Endothelial cell of umbilical vein (primary cell): ENCODE results near the gene MEA1. TPM values are rescaled to one million over a fixed set of nuclear protein-coding genes. Genes with fewer than 3 reads are reported as not detected.

Experiments
- BruUV-seq: library from RNA; stranded (reverse); fragments of 400-500 nt; replicated peaks from 2 replicates; lab custom pipeline; 2021; lab: Mats Ljungman, UMichigan
- CTCF ChIA-PET: fragments of 300-600, 350-600 bp; sonication (Branson Sonifier 250); formaldehyde crosslinking; loops from one replicate; lab custom pipeline; 2021; ENCODE audit warnings: antibody characterized with exemption, inconsistent platforms; lab: Charles Lee
- POLR2A ChIA-PET: fragments of 300-600, 350-600 bp; sonication (Branson Sonifier 250); formaldehyde crosslinking; loops from one replicate; lab custom pipeline; 2021; ENCODE audit warnings: antibody characterized with exemption, inconsistent platforms; lab: Charles Lee
- DNase-seq: peaks from one replicate; pipeline ENCODE4 v3.0.0-alpha.2; 2011; ENCODE audit warnings: low read depth, low spot score
- FAIRE-seq: peaks from 2 replicates; lab custom pipeline; 2011; peaks lifted over from hg19 to GRCh38; lab: Jason Lieb, UNC
- H2AFZ ChIP-seq: 2 replicates; pipeline ENCODE4 v1.6.0; 2012; ENCODE audit warnings: low read depth, low read length, control low read depth, inconsistent platforms
- H3K27ac ChIP-seq: 2 replicates; pipeline ENCODE4 v1.5.1; 2011; ENCODE audit warnings: low read depth, mild to moderate bottlenecking, control low read depth, low read length, moderate library complexity; ENCODE audit not compliant: insufficient read depth
- H3K27me3 ChIP-seq, 2 experiments: 2 replicates each; pipeline versions ENCODE4 v1.6.0 to v1.6.1; 2011; ENCODE audit warnings: low read length in 2 of 2, mixed read lengths in 1 of 2; ENCODE audit not compliant: control insufficient read depth in 2 of 2, insufficient read depth in 2 of 2
- H3K36me3 ChIP-seq, 2 experiments: 2 replicates in 1 of 2; 3 replicates in 1 of 2; pipeline ENCODE4 v1.5.1; 2011; ENCODE audit warnings: low read length in 2 of 2, mild to moderate bottlenecking in 1 of 2, moderate library complexity in 1 of 2; ENCODE audit not compliant: control insufficient read depth in 2 of 2, insufficient read depth in 2 of 2; ENCODE audit errors: extremely low read depth in 1 of 2
- H3K4me1 ChIP-seq: 3 replicates; pipeline ENCODE4 v1.5.1; 2011; ENCODE audit warnings: mild to moderate bottlenecking, low read length; ENCODE audit not compliant: control insufficient read depth, insufficient read depth; ENCODE audit errors: extremely low read depth
- H3K4me2 ChIP-seq: 2 replicates; pipeline ENCODE4 v1.6.1; 2011; ENCODE audit warnings: low read length, control low read depth, mixed read lengths; ENCODE audit not compliant: insufficient read depth
- H3K4me3 ChIP-seq, 3 experiments: fragments of 200-600 bp in 1 of 3; sonication (generic), shearing (Covaris generic) in 1 of 3; replicated peaks in 1 of 3; 2 replicates each; pipeline ENCODE4 v1.5.1; 2011 to 2016; ENCODE audit warnings: control low read depth in 3 of 3, low read length in 3 of 3, mild to moderate bottlenecking in 2 of 3, inconsistent platforms in 1 of 3, low read depth in 1 of 3, moderate library complexity in 1 of 3; ENCODE audit not compliant: insufficient read depth in 1 of 3
- H3K79me2 ChIP-seq: 2 replicates; pipeline ENCODE4 v1.6.0; 2012; ENCODE audit warnings: low read length, inconsistent platforms; ENCODE audit not compliant: control insufficient read depth, insufficient read depth
- H3K9ac ChIP-seq: replicated peaks from 2 replicates; pipeline ENCODE3; 2011; ENCODE audit warnings: low read length, control low read depth; ENCODE audit not compliant: insufficient read depth; ENCODE audit errors: extremely low read depth
- H3K9me1 ChIP-seq: replicated peaks from 3 replicates; pipeline ENCODE4 v1.6.0; 2011; ENCODE audit warnings: mild to moderate bottlenecking, low read length; ENCODE audit not compliant: control insufficient read depth, insufficient read depth; ENCODE audit errors: extremely low read depth
- H3K9me3 ChIP-seq: replicated peaks from 2 replicates; pipeline ENCODE4 v1.5.1; 2012; ENCODE audit warnings: low read length, inconsistent platforms; ENCODE audit not compliant: control insufficient read depth, insufficient read depth
- H4K20me1 ChIP-seq: replicated peaks from 2 replicates; pipeline ENCODE3; 2011; ENCODE audit warnings: mild to moderate bottlenecking, low read length; ENCODE audit not compliant: control insufficient read depth, insufficient read depth; ENCODE audit errors: extremely low read depth
- EZH2 ChIP-seq: IDR thresholded peaks from 2 replicates; pipeline ENCODE4 v1.6.1; 2012; ENCODE audit warnings: borderline replicate concordance, low read depth, mild to moderate bottlenecking, moderate library complexity, low read length, inconsistent platforms; ENCODE audit not compliant: severe bottlenecking
- FOS ChIP-seq: IDR thresholded peaks from 2 replicates; pipeline ENCODE4 v1.6.1; 2011; ENCODE audit warnings: mild to moderate bottlenecking, low read length, moderate library complexity, borderline replicate concordance; ENCODE audit not compliant: insufficient read depth
- GATA2 ChIP-seq: IDR thresholded peaks from 2 replicates; pipeline ENCODE4 v1.7.0; 2011; ENCODE audit warnings: low read depth, mild to moderate bottlenecking, moderate library complexity, mixed read lengths, low read length; ENCODE audit not compliant: insufficient read length, insufficient read depth
- JUN ChIP-seq: IDR thresholded peaks from 2 replicates; pipeline ENCODE4 v1.6.1; 2011; ENCODE audit warnings: borderline replicate concordance, low read depth; ENCODE audit not compliant: insufficient read length, insufficient read depth
- MYC ChIP-seq: IDR thresholded peaks from one replicate; pipeline ENCODE4 v1.6.1; 2011; ENCODE audit warnings: mild to moderate bottlenecking, low read depth, low read length
- POLR2A ChIP-seq: IDR thresholded peaks from 2 replicates; pipeline ENCODE4 v1.6.1; 2012; ENCODE audit warnings: low read depth, mild to moderate bottlenecking, control low read depth, low read length
- POLR2AphosphoS5 ChIP-seq: IDR thresholded peaks from 2 replicates; pipeline ENCODE4 v1.6.1; 2012; ENCODE audit warnings: low read depth, mild to moderate bottlenecking, control low read depth, low read length, moderate library complexity; ENCODE audit not compliant: insufficient read depth
- dilution Hi-C: fragments of 300-500 bp; cut with MboI; formaldehyde crosslinking; loops from one replicate; pipeline ENCODE4 v1.15.0; 2019; ENCODE audit warnings: low sequenced_read_pairs; ENCODE audit not compliant: extremely low pct_ligation_motif_present
- intact Hi-C: fragments of 100-400 bp; cut with micrococcal nuclease; formaldehyde crosslinking; loops from one replicate; pipeline ENCODE4 v1.10.0; 2022
- polyA plus RNA-seq, 4 experiments: library from polyadenylated mRNA; depleted of rRNA in 3 of 4; stranded (reverse) in 3 of 4; unstranded in 1 of 4; fragments of >200 nt; gene quantifications; 2 replicates each; pipeline versions ENCODE4 v1.2.1 to v1.2.3, GENCODE V29; 2011 to 2012; ENCODE audit warnings: missing spikeins in 1 of 4
- total RNA-seq: library from RNA; stranded (reverse); gene quantifications from 2 replicates; pipeline ENCODE4 v1.2.3, GENCODE V29; 2021
- TF ChIP-seq, protein P1 (sequence below): IDR thresholded peaks from 2 replicates; pipeline ENCODE4 v1.6.1; 2011; ENCODE audit not compliant: insufficient read depth, insufficient read length
- TF ChIP-seq, protein P2 (sequence below), 2 donors: IDR thresholded peaks; 1 replicate in 1 of 2; 2 replicates in 1 of 2; pipeline ENCODE4 v1.5.1; 2011; ENCODE audit warnings: low read length in 2 of 2, mild to moderate bottlenecking in 2 of 2, moderate library complexity in 2 of 2, control low read depth in 1 of 2, inconsistent platforms in 1 of 2, low read depth in 1 of 2; ENCODE audit not compliant: insufficient read depth in 1 of 2; ENCODE audit errors: extremely low read depth in 1 of 2

MEA1 gene
- total and polyA plus RNA-seq, 2 donors (not counting 3 experiments of a cell fraction or from before 2014, with no cell fraction given), result 62.5 to 69.5 TPM

DNA sequence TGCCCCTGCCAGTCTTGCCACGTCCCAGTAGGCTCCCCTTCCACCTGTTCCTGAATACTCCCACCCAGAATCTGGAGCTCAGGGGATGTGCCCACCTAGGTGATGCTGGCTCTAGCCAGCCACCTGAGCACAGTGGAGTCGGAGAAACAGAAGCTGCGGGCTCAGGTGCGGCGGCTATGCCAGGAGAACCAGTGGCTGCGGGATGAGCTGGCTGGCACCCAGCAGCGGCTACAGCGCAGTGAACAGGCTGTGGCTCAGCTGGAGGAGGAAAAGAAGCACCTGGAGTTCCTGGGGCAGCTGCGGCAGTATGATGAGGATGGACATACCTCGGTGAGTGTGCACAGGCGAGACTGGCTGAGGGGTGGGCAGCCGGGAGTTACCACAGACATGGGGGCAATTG lies 49.1 kb upstream of the MEA1 start:
- Histone ChIP-seq H3K27me3 (no peaks in the 10 kb centered on the region), H3K4me3 (no peak overlapping the region), H3K4me2 (no peak overlapping the region), H4K20me1 (no peaks in the 10 kb centered on the region), H2AFZ (no peak overlapping the region), H3K36me3 (peaks cover 0 to 4% of the 10 kb centered on the region in 2 experiments), H3K9me3 (no peaks in the 10 kb centered on the region), H3K27ac (no peak overlapping the region), H3K79me2 (peaks cover 12% of the 10 kb centered on the region), H3K9ac (no peak overlapping the region), H3K4me1 (peaks cover 15% of the 10 kb centered on the region), H3K9me1 (no peaks in the 10 kb centered on the region)
- ChIA-PET CTCF (no interaction called here), POLR2A (no interaction called here)
- no TSS peak for BruUV-seq
- TF ChIP-seq, protein P1, sequence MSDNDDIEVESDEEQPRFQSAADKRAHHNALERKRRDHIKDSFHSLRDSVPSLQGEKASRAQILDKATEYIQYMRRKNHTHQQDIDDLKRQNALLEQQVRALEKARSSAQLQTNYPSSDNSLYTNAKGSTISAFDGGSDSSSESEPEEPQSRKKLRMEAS, result no peak
- TF ChIP-seq POLR2AphosphoS5, result no peak
- no peak for TF ChIP-seq FOS
- TF ChIP-seq, protein P2, sequence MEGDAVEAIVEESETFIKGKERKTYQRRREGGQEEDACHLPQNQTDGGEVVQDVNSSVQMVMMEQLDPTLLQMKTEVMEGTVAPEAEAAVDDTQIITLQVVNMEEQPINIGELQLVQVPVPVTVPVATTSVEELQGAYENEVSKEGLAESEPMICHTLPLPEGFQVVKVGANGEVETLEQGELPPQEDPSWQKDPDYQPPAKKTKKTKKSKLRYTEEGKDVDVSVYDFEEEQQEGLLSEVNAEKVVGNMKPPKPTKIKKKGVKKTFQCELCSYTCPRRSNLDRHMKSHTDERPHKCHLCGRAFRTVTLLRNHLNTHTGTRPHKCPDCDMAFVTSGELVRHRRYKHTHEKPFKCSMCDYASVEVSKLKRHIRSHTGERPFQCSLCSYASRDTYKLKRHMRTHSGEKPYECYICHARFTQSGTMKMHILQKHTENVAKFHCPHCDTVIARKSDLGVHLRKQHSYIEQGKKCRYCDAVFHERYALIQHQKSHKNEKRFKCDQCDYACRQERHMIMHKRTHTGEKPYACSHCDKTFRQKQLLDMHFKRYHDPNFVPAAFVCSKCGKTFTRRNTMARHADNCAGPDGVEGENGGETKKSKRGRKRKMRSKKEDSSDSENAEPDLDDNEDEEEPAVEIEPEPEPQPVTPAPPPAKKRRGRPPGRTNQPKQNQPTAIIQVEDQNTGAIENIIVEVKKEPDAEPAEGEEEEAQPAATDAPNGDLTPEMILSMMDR (IDR thresholded peaks at IDR 0.05; ENCODE audit: extremely low read depth in 1 of 2, insufficient read depth in 1 of 2, low read depth in 1 of 2, low read length in 2 of 2), result no peak
- no peak for TF ChIP-seq GATA2
- no peak for TF ChIP-seq EZH2
- TF ChIP-seq POLR2A, result no peak
- TF ChIP-seq JUN, result no peak
- TF ChIP-seq MYC, result no peak
- FAIRE-seq (no peak), DNase-seq (no peak)
- intact Hi-C loops, result no loop called here
- dilution Hi-C loops, result no loop called here
